ENCODE results near the gene ASPDH. TPM values are rescaled to one million over a fixed set of nuclear protein-coding genes. Genes with fewer than 3 reads are reported as not detected.

ASPDH gene
- total RNA-seq, 1 experiment from 2014 or later: not detected

GRCh38 chr19:50505856-50506611 lies 7.7 kb downstream of the ASPDH start:
- no peaks in the 10 kb centered on the region for H3K27me3 Mint-ChIP-seq (ENCODE audit: insufficient read depth, unreplicated experiment)
- H3K36me3 Mint-ChIP-seq (ENCODE audit: insufficient read depth, unreplicated experiment): peaks cover 5% of the 10 kb centered on the region
- TF ChIP-seq CTCF (IDR thresholded peaks at IDR 0.05; ENCODE audit: insufficient read depth in 1 of 2, low read depth in 1 of 2, low read length in 1 of 2, severe bottlenecking in 1 of 2, unreplicated experiment in 1 of 2): no peak
- H3K9me3 Mint-ChIP-seq (ENCODE audit: unreplicated experiment): no peaks in the 10 kb centered on the region
- no peak overlapping the region for H3K27ac Mint-ChIP-seq (ENCODE audit: unreplicated experiment)
- POLR2A ChIA-PET: no interaction called here
- peaks cover 12% of the 10 kb centered on the region for H3K4me1 ChIP-seq
- no peak for DNase-seq
- intact Hi-C loops (cut with micrococcal nuclease; ENCODE audit: unreplicated experiment): no loop called here
- no peak overlapping the region for H3K4me3 Mint-ChIP-seq (ENCODE audit: unreplicated experiment)
- H3K4me1 Mint-ChIP-seq (ENCODE audit: low read depth, unreplicated experiment): peaks cover 15% of the 10 kb centered on the region
- CTCF ChIA-PET: no interaction called here
- H3K9me3 ChIP-seq: no peaks in the 10 kb centered on the region
- H3K27me3 ChIP-seq (replicated peaks; ENCODE audit: control insufficient read depth, insufficient read depth, low read length): no peaks in the 10 kb centered on the region
- no TSS peak for BruUV-seq (replicated peaks)
- H3K4me3 ChIP-seq (ENCODE audit: low read depth, low read length): no peak overlapping the region
- no peaks in the 10 kb centered on the region for H3K36me3 ChIP-seq (ENCODE audit: control insufficient read depth, insufficient read depth, low read length)

- H3K4me1 ChIP-seq: peaks cover 19% of the 10 kb centered on the region
- no peaks in the 10 kb centered on the region for H3K9me3 Mint-ChIP-seq (ENCODE audit: unreplicated experiment)
- no peak overlapping the region for H3K4me3 ChIP-seq (ENCODE audit: low read depth, low read length)
- H3K27me3 ChIP-seq (replicated peaks; ENCODE audit: control insufficient read depth, insufficient read depth, low read length): no peaks in the 10 kb centered on the region
- no peaks in the 10 kb centered on the region for H3K36me3 ChIP-seq (ENCODE audit: control insufficient read depth, insufficient read depth, low read length)
- H3K36me3 Mint-ChIP-seq (ENCODE audit: insufficient read depth, unreplicated experiment): no peaks in the 10 kb centered on the region
- H3K4me1 Mint-ChIP-seq (ENCODE audit: low read depth, unreplicated experiment): peaks cover 13% of the 10 kb centered on the region
- intact Hi-C loops (cut with micrococcal nuclease; ENCODE audit: unreplicated experiment): no loop called here
- no peak for TF ChIP-seq CTCF (IDR thresholded peaks at IDR 0.05; ENCODE audit: insufficient read depth in 1 of 2, low read depth in 1 of 2, low read length in 1 of 2, severe bottlenecking in 1 of 2, unreplicated experiment in 1 of 2)
- no peak for DNase-seq
- H3K27ac Mint-ChIP-seq (ENCODE audit: unreplicated experiment): no peak overlapping the region
- no peak overlapping the region for H3K4me3 Mint-ChIP-seq (ENCODE audit: unreplicated experiment)
- no TSS peak for BruUV-seq (replicated peaks)
- H3K9me3 ChIP-seq: no peaks in the 10 kb centered on the region
- POLR2A ChIA-PET: no interaction called here
- CTCF ChIA-PET: no interaction called here
- no peaks in the 10 kb centered on the region for H3K27me3 Mint-ChIP-seq (ENCODE audit: insufficient read depth, unreplicated experiment)
Observed at GRCh38 chr19:50501568-50502475, 11.9 kb downstream of the ASPDH start.

GRCh38 chr19:50501186-50501567 lies 12.5 kb downstream of the ASPDH start:
- no peak for TF ChIP-seq CTCF (IDR thresholded peaks at IDR 0.05; ENCODE audit: insufficient read depth in 1 of 2, low read depth in 1 of 2, low read length in 1 of 2, severe bottlenecking in 1 of 2, unreplicated experiment in 1 of 2)
- Histone ChIP-seq H3K27me3 (replicated peaks; ENCODE audit: control insufficient read depth, insufficient read depth, low read length) (no peaks in the 10 kb centered on the region), H3K36me3 (ENCODE audit: control insufficient read depth, insufficient read depth, low read length) (no peaks in the 10 kb centered on the region), H3K4me3 (ENCODE audit: low read depth, low read length) (no peak overlapping the region), H3K4me1 (peaks cover 19% of the 10 kb centered on the region), H3K9me3 (no peaks in the 10 kb centered on the region)
- Mint-ChIP-seq H3K27me3 (ENCODE audit: insufficient read depth, unreplicated experiment) (no peaks in the 10 kb centered on the region), H3K9me3 (ENCODE audit: unreplicated experiment) (no peaks in the 10 kb centered on the region), H3K4me1 (ENCODE audit: low read depth, unreplicated experiment) (peaks cover 13% of the 10 kb centered on the region), H3K4me3 (ENCODE audit: unreplicated experiment) (peak overlapping the region; percentile 8), H3K36me3 (ENCODE audit: insufficient read depth, unreplicated experiment) (no peaks in the 10 kb centered on the region), H3K27ac (ENCODE audit: unreplicated experiment) (no peak overlapping the region)
- DNase-seq: peak; percentile 56 to 63
- intact Hi-C loops (cut with micrococcal nuclease; ENCODE audit: unreplicated experiment): no loop called here
- ChIA-PET POLR2A (interaction anchor here (0.5 kb wide), 1 partner anchor 10 kb away, joined by 3 read pairs; the partner anchor contains the start of gene JOSD2), CTCF (no interaction called here)
- BruUV-seq (replicated peaks): no TSS peak
